ENCODE results near the gene GABBR2.
"Not testable (repeated sequence)": the region's sequence is repeated elsewhere in the genome, so short reads cannot be mapped to it uniquely, and the experiment has no call there.

The GABBR2 gene

DNA sequence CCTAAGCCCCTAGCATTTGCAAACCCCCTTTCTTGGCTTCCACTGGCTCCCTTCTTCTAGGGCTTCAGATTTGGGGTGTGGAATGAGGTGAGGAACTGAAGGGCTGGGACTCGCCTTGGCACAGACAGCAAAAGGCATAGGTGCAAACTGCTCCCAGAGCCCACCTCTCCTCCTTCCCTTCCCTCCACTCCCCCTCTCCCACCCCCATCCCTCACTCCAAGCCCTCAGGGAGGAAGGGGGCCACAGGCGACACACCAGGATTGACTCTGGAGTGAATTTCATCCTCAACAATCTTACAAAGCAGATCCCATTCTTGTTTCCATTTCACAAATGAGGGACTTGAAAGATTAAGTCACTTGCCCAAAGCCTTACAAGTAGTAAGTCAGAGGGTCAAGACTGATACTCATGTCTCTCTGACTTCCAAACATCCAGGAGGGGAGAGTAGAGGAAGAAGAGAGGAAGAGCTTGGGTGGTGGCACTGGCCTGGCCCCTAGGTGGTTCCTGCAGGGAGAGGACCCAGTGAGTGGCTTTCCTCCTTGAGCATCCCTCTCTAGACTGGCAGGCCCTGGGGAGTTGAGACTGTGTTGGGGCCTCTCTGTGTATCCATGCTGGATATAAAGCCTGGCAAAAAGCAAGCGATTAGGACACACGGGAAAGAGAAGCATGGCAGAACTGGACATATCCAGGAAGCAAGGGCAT lies 193.1 kb downstream of the GABBR2 start:
- no peak overlapping the region for H3K4me3 ChIP-seq (ENCODE audit: low read depth, low read length)
- in situ Hi-C loops (cut with HindIII; ENCODE audit: low sequenced_read_pairs) = no loop called here
- no peak for DNase-seq (ENCODE audit: low read depth)
- TF ChIP-seq, protein P1, sequence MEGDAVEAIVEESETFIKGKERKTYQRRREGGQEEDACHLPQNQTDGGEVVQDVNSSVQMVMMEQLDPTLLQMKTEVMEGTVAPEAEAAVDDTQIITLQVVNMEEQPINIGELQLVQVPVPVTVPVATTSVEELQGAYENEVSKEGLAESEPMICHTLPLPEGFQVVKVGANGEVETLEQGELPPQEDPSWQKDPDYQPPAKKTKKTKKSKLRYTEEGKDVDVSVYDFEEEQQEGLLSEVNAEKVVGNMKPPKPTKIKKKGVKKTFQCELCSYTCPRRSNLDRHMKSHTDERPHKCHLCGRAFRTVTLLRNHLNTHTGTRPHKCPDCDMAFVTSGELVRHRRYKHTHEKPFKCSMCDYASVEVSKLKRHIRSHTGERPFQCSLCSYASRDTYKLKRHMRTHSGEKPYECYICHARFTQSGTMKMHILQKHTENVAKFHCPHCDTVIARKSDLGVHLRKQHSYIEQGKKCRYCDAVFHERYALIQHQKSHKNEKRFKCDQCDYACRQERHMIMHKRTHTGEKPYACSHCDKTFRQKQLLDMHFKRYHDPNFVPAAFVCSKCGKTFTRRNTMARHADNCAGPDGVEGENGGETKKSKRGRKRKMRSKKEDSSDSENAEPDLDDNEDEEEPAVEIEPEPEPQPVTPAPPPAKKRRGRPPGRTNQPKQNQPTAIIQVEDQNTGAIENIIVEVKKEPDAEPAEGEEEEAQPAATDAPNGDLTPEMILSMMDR (IDR thresholded peaks at IDR 0.05; ENCODE audit: low read depth, low read length, missing control alignments) = no peak

DNA sequence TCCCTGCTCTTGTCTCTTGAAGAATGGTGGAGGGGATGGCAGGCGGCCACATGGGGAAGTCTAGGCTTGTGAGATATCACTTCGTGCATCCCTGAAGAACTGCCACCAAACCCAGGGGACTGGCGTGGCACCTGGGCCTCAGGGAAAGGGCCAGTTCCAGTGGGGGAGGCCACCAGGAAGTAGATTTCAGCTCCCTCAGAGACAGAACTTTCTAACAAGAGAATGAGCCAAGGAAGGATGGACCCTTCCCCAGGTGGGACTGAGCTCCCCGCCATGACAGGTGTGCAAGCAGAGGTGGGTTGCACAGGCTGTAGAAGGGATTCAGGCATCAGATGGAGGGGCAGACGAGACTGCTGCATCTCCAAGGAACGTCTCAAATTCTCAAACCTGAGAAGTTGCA lies 193.9 kb downstream of the GABBR2 start:
- no peak overlapping the region for H3K4me3 ChIP-seq (ENCODE audit: low read depth, low read length)
- TF ChIP-seq, protein P1 (IDR thresholded peaks at IDR 0.05; ENCODE audit: low read depth, low read length, missing control alignments) = no peak
- in situ Hi-C loops (cut with HindIII; ENCODE audit: low sequenced_read_pairs) = no loop called here
- no peak for DNase-seq (ENCODE audit: low read depth)

DNA sequence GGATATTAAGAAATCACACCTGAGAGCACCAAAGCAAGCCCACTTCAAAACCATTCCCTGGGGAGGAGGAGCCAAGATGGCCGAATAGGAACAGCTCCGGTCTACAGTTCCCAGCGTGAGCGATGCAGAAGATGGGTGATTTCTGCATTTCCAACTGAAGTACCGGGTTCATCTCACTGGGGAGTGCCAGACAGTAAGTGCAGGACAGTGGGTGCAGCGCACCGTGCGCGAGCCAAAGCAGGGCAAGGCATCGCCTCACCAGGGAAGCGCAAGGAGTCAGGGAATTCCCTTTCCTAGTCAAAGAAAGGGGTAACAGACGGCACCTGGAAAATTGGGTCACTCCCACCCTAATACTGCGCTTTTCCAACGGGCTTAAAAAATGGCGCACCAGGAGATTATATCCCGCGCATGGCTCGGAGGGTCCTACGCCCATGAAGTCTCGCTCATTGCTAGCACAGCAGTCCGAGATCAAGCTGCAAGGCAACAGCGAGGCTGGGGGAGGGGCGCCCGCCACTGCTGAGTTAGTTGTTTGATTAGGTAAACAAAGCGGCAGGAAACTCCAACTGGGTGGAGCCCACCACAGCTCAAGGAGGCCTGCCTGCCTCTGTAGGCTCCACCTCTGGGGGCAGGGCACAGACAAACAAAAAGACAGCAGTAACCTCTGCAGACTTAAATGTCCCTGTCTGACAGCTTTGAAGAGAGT lies 200.4 kb downstream of the GABBR2 start:
- DNase-seq (ENCODE audit: low read depth); H3K4me3 ChIP-seq (ENCODE audit: low read depth, low read length); in situ Hi-C loops (cut with HindIII; ENCODE audit: low sequenced_read_pairs): not testable (repeated sequence)

GRCh38 chr9:98506422-98507054 lies 202.2 kb downstream of the GABBR2 start:
- no peak overlapping the region for H3K4me3 ChIP-seq (ENCODE audit: low read depth, low read length)
- in situ Hi-C loops (cut with HindIII; ENCODE audit: low sequenced_read_pairs) = no loop called here
- DNase-seq (ENCODE audit: low read depth) = no peak
- TF ChIP-seq, protein P1 (IDR thresholded peaks at IDR 0.05; ENCODE audit: low read depth, low read length, missing control alignments) = no peak

GRCh38 chr9:98504298-98505282 lies 204.1 kb downstream of the GABBR2 start:
- DNase-seq (ENCODE audit: low read depth) = no peak
- in situ Hi-C loops (cut with HindIII; ENCODE audit: low sequenced_read_pairs) = no loop called here
- no peak overlapping the region for H3K4me3 ChIP-seq (ENCODE audit: low read depth, low read length)
- TF ChIP-seq, protein P1 (IDR thresholded peaks at IDR 0.05; ENCODE audit: low read depth, low read length, missing control alignments) = no peak

DNA sequence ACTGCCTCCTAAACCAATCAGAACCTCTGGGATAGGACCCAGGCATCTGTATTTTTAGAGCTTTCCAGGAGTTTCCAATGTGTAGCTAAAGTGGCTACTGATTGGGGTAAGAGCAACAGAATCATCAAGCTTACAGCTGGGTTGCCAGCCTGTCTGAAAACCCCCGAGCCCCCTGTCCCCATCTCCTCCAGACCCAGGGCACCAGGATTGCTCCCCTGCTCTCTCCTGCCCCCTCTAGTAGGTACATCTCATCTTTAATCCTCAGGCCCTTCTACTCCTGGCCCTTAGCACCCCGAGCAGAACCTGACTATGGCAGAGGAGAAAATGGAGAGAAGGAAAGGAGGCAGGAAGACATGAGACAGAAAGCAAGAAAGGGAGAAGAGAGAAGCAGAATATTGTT lies 204.9 kb downstream of the GABBR2 start:
- no peak overlapping the region for H3K4me3 ChIP-seq (ENCODE audit: low read depth, low read length)
- TF ChIP-seq, protein P1 (IDR thresholded peaks at IDR 0.05; ENCODE audit: low read depth, low read length, missing control alignments) = no peak
- in situ Hi-C loops (cut with HindIII; ENCODE audit: low sequenced_read_pairs) = no loop called here
- no peak for DNase-seq (ENCODE audit: low read depth)
